Activated naive CD4-positive, alpha-beta T cell treated with anti-CD3 and anti-CD28 coated beads for 36 hours (primary cell): ENCODE measurements around the gene SHISAL2B. TPM values are rescaled to one million over a fixed set of nuclear protein-coding genes. Genes with fewer than 3 reads are reported as not detected.
A peak's percentile ranks its signal among the peaks of the same experiment; 100 is the strongest.
"Not testable (repeated sequence)": the region's sequence is repeated elsewhere in the genome, so short reads cannot be mapped to it uniquely, and the experiment has no call there.

Experiments
- CTCF ChIA-PET: fragments of 350-600 bp; sonication (Branson Sonifier 250); formaldehyde crosslinking; loops from one replicate; lab custom pipeline; 2021; ENCODE audit warnings: antibody characterized with exemption; lab: Charles Lee
- DNase-seq: peaks from one replicate; pipeline ENCODE4 v3.0.0-alpha.2; 2020
- H3K27ac Mint-ChIP-seq: one replicate; pipeline ENCODE4 v1.8.0; 2021; ENCODE audit warnings: mild to moderate bottlenecking, mixed read lengths
- H3K27me3 Mint-ChIP-seq: one replicate; pipeline ENCODE4 v1.8.0; 2021; ENCODE audit warnings: low read depth, mixed read lengths
- H3K36me3 Mint-ChIP-seq: one replicate; pipeline ENCODE4 v1.8.0; 2021; ENCODE audit warnings: low read depth, mixed read lengths
- H3K4me1 Mint-ChIP-seq: one replicate; pipeline ENCODE4 v1.8.0; 2021; ENCODE audit warnings: low read depth, mixed read lengths
- H3K4me3 Mint-ChIP-seq: one replicate; pipeline ENCODE4 v1.8.0; 2021; ENCODE audit warnings: mild to moderate bottlenecking, moderate library complexity, mixed read lengths
- H3K9me3 Mint-ChIP-seq: one replicate; pipeline ENCODE4 v1.8.0; 2021; ENCODE audit warnings: mixed read lengths
- intact Hi-C: fragments of 100-400 bp; cut with micrococcal nuclease; formaldehyde crosslinking; loops from one replicate; pipeline ENCODE4 v1.15.1; 2023
- total RNA-seq, 2 experiments: library from RNA; stranded (reverse); gene quantifications; one replicate each; pipeline ENCODE4 v1.2.3, GENCODE V29; 2021

SHISAL2B gene
- total RNA-seq, 2 experiments from 2014 or later: not detected

GRCh38 chr5:64670277-64670676, 20.0 kb upstream of the SHISAL2B start:
- peaks cover 5% of the 10 kb centered on the region for H3K27me3 Mint-ChIP-seq
- H3K27ac Mint-ChIP-seq: no peak overlapping the region
- H3K4me3 Mint-ChIP-seq: no peak overlapping the region
- intact Hi-C loops: no loop called here
- no peak for DNase-seq
- no peaks in the 10 kb centered on the region for H3K9me3 Mint-ChIP-seq
- CTCF ChIA-PET: interaction anchor here (1.2 kb wide), 1 partner anchor 58 kb away, joined by 4 read pairs; no protein-coding TSS in a partner anchor
- H3K36me3 Mint-ChIP-seq: no peaks in the 10 kb centered on the region
- H3K4me1 Mint-ChIP-seq: no peaks in the 10 kb centered on the region

- Mint-ChIP-seq H3K9me3 (no peaks in the 10 kb centered on the region), H3K27ac (no peak overlapping the region), H3K4me1 (no peaks in the 10 kb centered on the region), H3K36me3 (no peaks in the 10 kb centered on the region), H3K27me3 (peaks cover 3% of the 10 kb centered on the region), H3K4me3 (no peak overlapping the region)
- intact Hi-C loops: no loop called here
- CTCF ChIA-PET: no interaction called here
- no peak for DNase-seq
These were observed 18.6 kb upstream of the SHISAL2B start for GRCh38 chr5:64671678-64672077.

GRCh38 chr5:64678374-64678773, 11.9 kb upstream of the SHISAL2B start:
- H3K4me3 Mint-ChIP-seq: no peak overlapping the region
- H3K27me3 Mint-ChIP-seq: peaks cover 16% of the 10 kb centered on the region
- H3K9me3 Mint-ChIP-seq: no peaks in the 10 kb centered on the region
- no peaks in the 10 kb centered on the region for H3K4me1 Mint-ChIP-seq
- no peaks in the 10 kb centered on the region for H3K36me3 Mint-ChIP-seq
- CTCF ChIA-PET: no interaction called here
- intact Hi-C loops: no loop called here
- DNase-seq: no peak
- H3K27ac Mint-ChIP-seq: no peak overlapping the region

GRCh38 chr5:64680289-64680688, 10.0 kb upstream of the SHISAL2B start:
- H3K27me3 Mint-ChIP-seq: peaks cover 19% of the 10 kb centered on the region
- no peaks in the 10 kb centered on the region for H3K4me1 Mint-ChIP-seq
- no peaks in the 10 kb centered on the region for H3K9me3 Mint-ChIP-seq
- H3K27ac Mint-ChIP-seq: no peak overlapping the region
- intact Hi-C loops: loop anchor here (5.0 kb wide), 1 partner anchor 102 kb away; no protein-coding TSS in a partner anchor
- H3K4me3 Mint-ChIP-seq: no peak overlapping the region
- DNase-seq: no peak
- H3K36me3 Mint-ChIP-seq: no peaks in the 10 kb centered on the region
- CTCF ChIA-PET: no interaction called here

GRCh38 chr5:64682608-64683007, 7.7 kb upstream of the SHISAL2B start:
- no peaks in the 10 kb centered on the region for H3K4me1 Mint-ChIP-seq
- H3K9me3 Mint-ChIP-seq: no peaks in the 10 kb centered on the region
- no peak for DNase-seq
- H3K36me3 Mint-ChIP-seq: no peaks in the 10 kb centered on the region
- H3K27ac Mint-ChIP-seq: no peak overlapping the region
- CTCF ChIA-PET: no interaction called here
- H3K4me3 Mint-ChIP-seq: no peak overlapping the region
- peaks cover 15% of the 10 kb centered on the region for H3K27me3 Mint-ChIP-seq
- intact Hi-C loops: loop anchor here (5.0 kb wide), 1 partner anchor 100 kb away; no protein-coding TSS in a partner anchor

- intact Hi-C loops: no loop called here
- H3K27ac Mint-ChIP-seq: no peak overlapping the region
- CTCF ChIA-PET: interaction anchor here (0.8 kb wide), 1 partner anchor 51 kb away, joined by 3 read pairs; no protein-coding TSS in a partner anchor
- DNase-seq: no peak
- no peaks in the 10 kb centered on the region for H3K9me3 Mint-ChIP-seq
- H3K36me3 Mint-ChIP-seq: no peaks in the 10 kb centered on the region
- H3K27me3 Mint-ChIP-seq: peaks cover 23% of the 10 kb centered on the region
- no peak overlapping the region for H3K4me3 Mint-ChIP-seq
- peaks cover 6% of the 10 kb centered on the region for H3K4me1 Mint-ChIP-seq
These were observed 4.4 kb upstream of the SHISAL2B start for GRCh38 chr5:64685866-64686265.

GRCh38 chr5:64688391-64688790, 1.9 kb upstream of the SHISAL2B start:
- Mint-ChIP-seq H3K4me3 (no peak overlapping the region), H3K9me3 (no peaks in the 10 kb centered on the region), H3K36me3 (no peaks in the 10 kb centered on the region), H3K27ac (no peak overlapping the region), H3K27me3 (peaks cover 27% of the 10 kb centered on the region), H3K4me1 (peaks cover 6% of the 10 kb centered on the region)
- intact Hi-C loops: no loop called here
- CTCF ChIA-PET: no interaction called here
- DNase-seq: no peak

GRCh38 chr5:64688965-64689364, 1.3 kb upstream of the SHISAL2B start:
- CTCF ChIA-PET: no interaction called here
- no peak for DNase-seq
- Mint-ChIP-seq H3K4me1 (peaks cover 6% of the 10 kb centered on the region), H3K9me3 (no peaks in the 10 kb centered on the region), H3K4me3 (no peak overlapping the region), H3K27ac (no peak overlapping the region), H3K36me3 (no peaks in the 10 kb centered on the region), H3K27me3 (peaks cover 27% of the 10 kb centered on the region)
- intact Hi-C loops: no loop called here

- peaks cover 6% of the 10 kb centered on the region for H3K4me1 Mint-ChIP-seq
- no peak overlapping the region for H3K27ac Mint-ChIP-seq
- H3K4me3 Mint-ChIP-seq: peak overlapping the region; percentile 27
- intact Hi-C loops: loop anchor here (1.0 kb wide), 1 partner anchor 78 kb away; the partner anchor contains the start of genes CWC27 and SREK1IP1
- no peaks in the 10 kb centered on the region for H3K36me3 Mint-ChIP-seq
- CTCF ChIA-PET: no interaction called here
- H3K27me3 Mint-ChIP-seq: peaks cover 24% of the 10 kb centered on the region
- no peak for DNase-seq
- no peaks in the 10 kb centered on the region for H3K9me3 Mint-ChIP-seq
These were observed 243 bp upstream of the SHISAL2B start for GRCh38 chr5:64690104-64690416.

- no peak overlapping the region for H3K27ac Mint-ChIP-seq
- H3K4me3 Mint-ChIP-seq: no peak overlapping the region
- no peaks in the 10 kb centered on the region for H3K36me3 Mint-ChIP-seq
- no peak for DNase-seq
- H3K4me1 Mint-ChIP-seq: peaks cover 6% of the 10 kb centered on the region
- peaks cover 24% of the 10 kb centered on the region for H3K27me3 Mint-ChIP-seq
- intact Hi-C loops: no loop called here
- CTCF ChIA-PET: no interaction called here
- peaks cover 2% of the 10 kb centered on the region for H3K9me3 Mint-ChIP-seq
These were observed 988 bp downstream of the SHISAL2B start for GRCh38 chr5:64691291-64691690.

- CTCF ChIA-PET: no interaction called here
- Mint-ChIP-seq H3K9me3 (peaks cover 10% of the 10 kb centered on the region), H3K36me3 (no peaks in the 10 kb centered on the region), H3K4me3 (no peak overlapping the region), H3K27me3 (peaks cover 22% of the 10 kb centered on the region), H3K4me1 (peaks cover 6% of the 10 kb centered on the region), H3K27ac (peak overlapping the region; percentile 14)
- no peak for DNase-seq
- intact Hi-C loops: no loop called here
These were observed 3.3 kb downstream of the SHISAL2B start for GRCh38 chr5:64693636-64694035.

GRCh38 chr5:64696414-64696813, 6.1 kb downstream of the SHISAL2B start:
- H3K27me3 Mint-ChIP-seq, H3K9me3 Mint-ChIP-seq, H3K4me1 Mint-ChIP-seq, intact Hi-C loops, H3K4me3 Mint-ChIP-seq, CTCF ChIA-PET, DNase-seq, H3K27ac Mint-ChIP-seq, H3K36me3 Mint-ChIP-seq: not testable (repeated sequence)

GRCh38 chr5:64700765-64701164, 10.5 kb downstream of the SHISAL2B start:
- H3K4me1 Mint-ChIP-seq: no peaks in the 10 kb centered on the region

More at GRCh38 chr5:64700765-64701164, 10.5 kb downstream of the SHISAL2B start:
- no peak overlapping the region for H3K27ac Mint-ChIP-seq
- H3K27me3 Mint-ChIP-seq: no peaks in the 10 kb centered on the region
- no peak for DNase-seq
- no peaks in the 10 kb centered on the region for H3K36me3 Mint-ChIP-seq
- intact Hi-C loops: no loop called here
- CTCF ChIA-PET: no interaction called here
- H3K4me3 Mint-ChIP-seq: no peak overlapping the region
- H3K9me3 Mint-ChIP-seq: peaks cover 10% of the 10 kb centered on the region
